Measurements from ENCODE around the gene EIF3I.
"Not testable (repeated sequence)": the region's sequence is repeated elsewhere in the genome, so short reads cannot be mapped to it uniquely, and the experiment has no call there.

Gene EIF3I

GRCh38 chr1:32232558-32233304 is 10.5 kb downstream of the EIF3I start:
- DNase-seq = no peak

DNA sequence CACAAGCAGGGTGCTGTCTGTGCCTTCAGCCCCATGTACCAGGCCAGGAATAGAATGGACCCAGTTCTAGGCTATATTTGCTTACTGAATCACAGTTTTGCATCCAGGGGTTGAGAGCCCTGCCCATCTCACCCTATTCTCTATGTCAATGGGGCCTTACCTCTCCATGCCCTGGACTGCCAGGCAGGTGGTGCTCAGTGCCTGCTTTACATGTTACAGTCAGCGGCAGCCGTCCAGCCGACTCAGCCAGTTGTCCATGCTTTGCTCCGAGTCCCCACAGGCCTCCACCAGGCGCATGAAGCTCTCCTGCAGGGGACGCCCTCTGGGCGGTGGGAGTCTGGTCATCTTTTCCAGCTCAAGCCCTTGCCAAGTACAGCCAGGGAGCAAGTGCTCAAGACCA is 12.6 kb downstream of the EIF3I start:
- no peak for DNase-seq

GRCh38 chr1:32239337-32239736 is 17.1 kb downstream of the EIF3I start:
- DNase-seq = no peak

DNA sequence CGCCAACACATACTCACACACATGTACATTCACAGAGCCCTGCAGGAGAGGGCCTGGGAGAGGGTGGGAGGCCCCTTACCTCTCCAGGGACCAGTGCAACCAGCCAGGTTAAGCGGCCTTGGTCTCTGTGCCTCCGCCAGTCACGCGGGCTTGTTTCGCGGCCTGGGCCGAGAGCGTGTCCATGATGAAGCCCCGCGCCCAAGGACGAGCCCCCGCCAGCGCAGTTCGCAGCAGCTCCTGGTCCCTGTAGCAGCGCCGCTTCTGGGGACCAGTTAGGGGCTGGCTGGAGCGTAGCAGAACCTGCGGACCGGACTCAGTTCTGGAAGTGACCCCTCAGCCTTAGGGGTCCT is 17.6 kb downstream of the EIF3I start:
- DNase-seq = no peak

GRCh38 chr1:32240140-32240951 is 18.1 kb downstream of the EIF3I start:
- peak; percentile 48 for DNase-seq

DNA sequence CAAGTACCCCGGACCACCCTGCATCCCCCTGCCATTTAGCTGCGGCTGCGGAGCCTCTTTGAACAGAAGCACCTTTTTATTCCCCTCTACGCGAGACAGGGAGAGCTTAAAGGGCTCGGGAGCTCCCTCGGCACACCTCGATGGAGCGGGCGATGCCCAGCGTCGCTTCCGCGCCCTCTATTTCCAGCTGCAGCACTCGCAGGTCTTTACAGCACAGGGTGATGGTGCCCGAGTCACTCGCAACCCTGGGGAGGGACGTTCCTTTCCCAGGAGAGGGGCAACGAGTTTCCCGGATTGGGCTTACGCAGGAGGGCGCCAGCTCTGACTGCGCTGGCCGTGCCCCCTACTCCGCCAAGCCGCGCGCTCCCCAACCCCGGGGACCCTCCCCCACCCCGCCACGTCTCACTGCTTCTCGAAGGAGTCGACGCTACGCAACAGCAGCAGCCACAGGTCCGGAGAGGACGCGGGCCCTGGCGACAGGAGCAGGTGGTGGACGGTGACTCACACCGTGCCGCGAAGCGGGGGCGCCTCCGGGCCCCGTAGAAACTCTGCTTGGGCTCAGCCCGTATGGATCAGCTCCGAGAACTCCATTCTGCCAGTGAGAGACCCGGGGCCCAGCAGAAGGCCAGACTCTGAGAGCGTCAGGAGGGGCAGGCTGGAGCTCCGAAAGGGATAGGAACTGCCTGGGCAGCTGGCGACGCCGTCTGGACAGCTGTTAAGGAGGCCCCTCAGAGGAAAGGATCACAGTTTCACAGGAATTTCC is 19.0 kb downstream of the EIF3I start:
- DNase-seq = no peak

- no peak for DNase-seq
Observed at GRCh38 chr1:32242341-32242851, 20.2 kb downstream of the EIF3I start.

DNA sequence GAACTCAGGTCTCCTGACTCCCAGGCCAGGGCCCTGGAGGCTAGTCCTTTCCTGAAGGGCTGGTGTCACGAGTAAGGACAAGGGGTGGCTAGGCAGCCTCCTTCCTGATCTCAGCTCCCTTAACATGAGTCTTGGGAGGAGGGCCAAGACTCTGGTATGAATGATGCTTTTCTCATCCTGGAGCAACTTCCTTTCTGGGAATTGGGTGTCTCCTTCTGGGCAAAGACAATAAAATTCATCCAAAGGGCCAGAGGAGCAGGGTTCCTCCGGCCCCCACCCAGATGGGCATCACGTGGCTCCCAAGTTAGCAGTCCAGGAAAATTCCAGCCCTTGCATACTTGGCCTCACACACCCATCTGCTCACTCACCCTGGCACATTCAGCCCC is 24.7 kb downstream of the EIF3I start, which contains the start of gene FAM167B:
Gene FAM167B, plus strand, starts transcription at position 335 of the 386 bp plus-strand sequence. CDS start 200 bp downstream, outside the sequence.
- no peak for DNase-seq

- no peak for DNase-seq
Observed at GRCh38 chr1:32247452-32247851, 25.2 kb downstream of the EIF3I start.

- DNase-seq = peak; percentile 65
Observed at GRCh38 chr1:32247983-32248889, 26.0 kb downstream of the EIF3I start.

DNA sequence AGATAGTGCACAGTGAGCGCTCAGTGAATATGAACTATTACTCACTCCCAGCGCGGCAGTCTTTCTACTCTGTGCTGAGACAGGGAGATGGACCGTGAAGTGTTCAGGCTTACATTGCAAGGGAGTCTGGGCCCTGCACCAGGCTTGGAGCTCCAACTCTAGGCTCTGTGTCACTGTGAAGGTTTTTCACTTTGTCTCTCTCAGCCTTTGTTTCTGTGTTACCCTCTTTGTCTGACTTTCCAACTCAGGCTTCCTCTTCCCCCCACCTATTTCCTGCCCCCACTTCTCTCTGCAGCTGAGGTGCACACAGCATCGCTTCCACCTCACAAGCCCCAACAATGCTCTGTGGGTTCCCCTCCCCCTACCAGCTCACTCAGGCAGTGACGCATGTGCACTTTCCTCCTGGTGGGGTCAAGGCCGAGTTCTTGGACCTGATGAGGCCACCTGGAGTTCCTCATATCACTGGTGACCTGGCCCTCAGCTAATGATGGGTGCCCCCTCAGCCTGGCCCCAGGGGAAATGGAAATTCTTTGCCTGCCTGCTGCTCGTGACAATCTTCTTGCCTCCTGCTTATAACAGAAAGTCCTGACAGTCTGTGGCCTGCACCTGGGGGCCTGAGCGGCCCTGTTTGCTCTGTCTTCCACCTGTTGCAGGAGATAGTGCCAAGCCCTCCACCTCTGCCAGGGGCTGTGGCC is 27.8 kb downstream of the EIF3I start:
- DNase-seq = peak; percentile 89

GRCh38 chr1:32250893-32251716 is 28.9 kb downstream of the EIF3I start, which contains the start of gene LCK:
LCK (plus strand) TSS chr1:32251265; CDS start chr1:32274330, 23,065 bp downstream.
- DNase-seq = peak; percentile 62

DNA sequence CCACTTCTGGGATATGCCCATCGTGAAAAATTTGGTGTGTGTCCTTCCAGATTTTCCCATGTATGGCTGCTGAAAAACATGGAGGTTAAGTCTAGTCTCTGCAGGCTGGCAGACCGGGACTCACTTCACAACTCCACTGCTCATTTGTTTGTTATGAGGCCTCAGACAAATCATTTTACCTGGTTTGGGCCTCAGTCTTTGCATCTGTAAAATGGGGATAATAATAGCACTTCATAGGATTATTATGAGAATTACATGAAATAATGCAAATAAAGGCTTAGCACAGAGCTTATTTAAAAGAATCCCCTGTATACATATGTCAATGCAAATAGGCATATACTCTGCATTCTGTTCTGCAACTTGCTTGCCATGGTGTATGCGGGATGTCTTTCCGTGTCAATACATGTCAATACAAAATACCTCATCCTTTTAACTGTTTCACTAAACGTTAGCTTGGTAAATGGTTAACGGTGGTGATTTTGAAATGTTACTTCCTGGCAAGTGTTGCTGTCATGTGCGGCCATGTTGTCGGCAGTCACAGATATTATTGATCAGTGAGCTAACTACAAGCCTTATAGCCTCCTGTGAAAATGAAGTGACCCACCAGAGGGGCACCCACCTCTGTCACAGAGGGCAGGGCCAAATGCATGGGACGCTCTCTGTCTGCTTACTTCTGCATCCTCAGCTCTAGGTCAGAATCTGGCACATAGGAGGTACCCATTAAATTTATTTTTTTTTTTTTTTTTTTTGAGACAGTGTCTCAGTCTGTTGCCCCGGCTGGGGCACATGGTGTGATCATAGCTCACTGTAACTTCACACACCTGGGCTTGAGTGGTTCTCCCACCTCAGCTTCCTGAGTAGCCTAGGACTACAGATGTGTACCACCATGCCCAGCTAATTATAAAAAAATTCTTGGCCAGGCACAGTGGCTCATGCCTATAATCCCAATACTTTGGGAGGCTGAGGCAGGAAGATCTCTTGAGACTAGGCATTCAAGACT is 33.2 kb downstream of the EIF3I start:
- DNase-seq = peak; percentile 54

GRCh38 chr1:32256473-32257226 is 34.4 kb downstream of the EIF3I start:
- no peak for DNase-seq

GRCh38 chr1:32257227-32257508 is 35.0 kb downstream of the EIF3I start:
- no peak for DNase-seq

DNA sequence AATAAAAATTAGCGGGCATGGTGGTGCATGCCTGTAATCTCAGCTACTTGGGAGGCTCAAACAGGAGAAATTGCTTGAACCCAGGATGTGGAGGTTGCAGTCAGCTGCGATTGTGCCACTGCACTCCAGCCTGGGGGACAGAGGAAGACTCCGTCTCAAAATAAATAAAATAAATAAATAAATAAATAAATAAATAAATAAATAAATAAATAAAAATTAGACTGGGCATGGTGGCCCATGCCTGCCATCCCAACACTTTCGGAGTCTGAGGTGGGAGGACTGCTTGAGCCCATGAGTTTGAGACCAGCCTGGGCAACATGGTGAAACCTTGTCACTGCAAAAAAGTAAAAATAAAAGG is 41.0 kb downstream of the EIF3I start:
- not testable (repeated sequence) for DNase-seq

DNA sequence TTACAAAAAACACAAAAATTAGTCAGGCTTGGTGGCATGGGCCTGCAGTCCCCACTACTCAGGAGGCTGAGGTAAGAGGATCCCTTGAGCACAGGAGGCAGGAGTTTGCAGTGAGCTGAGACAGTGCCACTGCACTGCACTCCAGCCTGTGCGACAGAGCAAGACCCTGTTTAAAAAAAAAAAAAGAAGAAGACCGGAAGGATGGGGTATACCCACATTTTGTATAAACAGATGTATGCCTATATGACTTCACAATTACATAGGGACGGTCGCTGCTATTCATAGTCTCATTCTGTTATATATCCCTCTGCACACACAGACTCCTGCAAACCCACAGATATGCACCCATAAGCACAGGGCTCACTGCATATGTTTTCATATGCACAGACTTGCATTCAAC is 41.5 kb downstream of the EIF3I start:
- peak; percentile 47 for DNase-seq

GRCh38 chr1:32265846-32266245 is 43.6 kb downstream of the EIF3I start:
- no peak for DNase-seq

Data from central memory CD4-positive, alpha-beta T cell (primary cell).